ENCODE measurements around the gene AHCYL2. TPM values are rescaled to one million over a fixed set of nuclear protein-coding genes. Genes with fewer than 3 reads are reported as not detected.
"Not testable (repeated sequence)": the region's sequence is repeated elsewhere in the genome, so short reads cannot be mapped to it uniquely, and the experiment has no call there.

The AHCYL2 gene
- total and polyA plus RNA-seq, 2 donors (not counting 1 experiment from before 2014, with no cell fraction given) = 8.8 to 26.2 TPM

GRCh38 chr7:129213828-129214227 lies 11.0 kb upstream of the AHCYL2 start:
- WGBS (ENCODE audit: insufficient coverage) = 64% methylated on average over 15 of the region's 15 CpGs
- intact Hi-C loops (cut with micrococcal nuclease) = no loop called here
- Mint-ChIP-seq H3K27ac (no peak overlapping the region), H3K27me3 (peaks cover 4% of the 10 kb centered on the region), H3K4me3 (no peak overlapping the region), H3K9me3 (ENCODE audit: insufficient read depth) (no peaks in the 10 kb centered on the region), H3K4me1 (peaks cover 2% of the 10 kb centered on the region)
- H3K4me2 ChIP-seq (replicated peaks; ENCODE audit: low read depth, low read length, poor library complexity, severe bottlenecking) = no peak overlapping the region
- no peak overlapping the region for H2AFZ ChIP-seq (ENCODE audit: insufficient read depth, low read depth, low read length, poor library complexity, severe bottlenecking)
- no peaks in the 10 kb centered on the region for H3K36me3 ChIP-seq (replicated peaks in 1 of 2; ENCODE audit: control extremely low read depth in 1 of 2, control insufficient read depth in 1 of 2, extremely low read depth in 1 of 2, insufficient read depth in 2 of 2, low read length in 1 of 2)
- H3K4me1 ChIP-seq (ENCODE audit: control insufficient read depth in 2 of 2, insufficient read depth in 2 of 2, low read length in 2 of 2) = peaks cover 0 to 7% of the 10 kb centered on the region in 2 donors
- TF ChIP-seq CTCF (IDR thresholded peaks at IDR 0.05) (no peak), EZH2 (IDR thresholded peaks at IDR 0.05; ENCODE audit: borderline replicate concordance, insufficient read depth, low read depth, low read length, poor library complexity, severe bottlenecking) (no peak)
- DNase-seq (no peak), ATAC-seq (ENCODE audit: low read depth) (no peak)
- H3K9me3 ChIP-seq (ENCODE audit: control extremely low read depth in 1 of 3, control insufficient read depth in 2 of 3, insufficient read depth in 1 of 3, low read length in 2 of 3) = peaks cover 0 to 7% (median 0%) of the 10 kb centered on the region in 3 donors
- H3K79me2 ChIP-seq (ENCODE audit: control insufficient read depth, insufficient read depth, low read length) = peaks cover 3% of the 10 kb centered on the region
- POLR2A ChIA-PET = interaction anchor here (0.6 kb wide), 1 partner anchor 535 kb away, joined by 3 read pairs; no protein-coding TSS in a partner anchor
- no peak overlapping the region for H3K4me3 ChIP-seq (ENCODE audit: control extremely low read depth in 1 of 5, extremely low read depth in 1 of 5, insufficient read depth in 1 of 5, low read depth in 2 of 5, low read length in 4 of 5)
- H3K27ac ChIP-seq (ENCODE audit: low read length in 2 of 2) = no peak overlapping the region
- H3K9ac ChIP-seq (ENCODE audit: low read length) = no peak overlapping the region
- H4K20me1 ChIP-seq (ENCODE audit: control insufficient read depth, insufficient read depth, low read length, poor library complexity, severe bottlenecking) = no peaks in the 10 kb centered on the region
- H3K27me3 ChIP-seq (replicated peaks in 1 of 4; ENCODE audit: control extremely low read depth in 1 of 4, control insufficient read depth in 3 of 4, insufficient read depth in 4 of 4, low read length in 3 of 4) = no peaks in the 10 kb centered on the region
- CTCF ChIA-PET = interaction anchor here (0.6 to 6.8 kb wide), 14 partner anchors 14 to 304 kb away, joined by 3 to 62 read pairs (median 3); partner anchors contain the start of gene KCP

GRCh38 chr7:129215691-129216090 lies 9.1 kb upstream of the AHCYL2 start:
- POLR2A ChIA-PET = interaction anchor here (0.6 kb wide), 1 partner anchor 32 kb away, joined by 5 read pairs; no protein-coding TSS in a partner anchor
- CTCF ChIA-PET = interaction anchor here (0.8 to 1.0 kb wide), 2 partner anchors 81 to 124 kb away, joined by 3 read pairs; no protein-coding TSS in a partner anchor
- H3K27ac Mint-ChIP-seq = peak overlapping the region; percentile 24
- H3K9ac ChIP-seq (ENCODE audit: low read length); H2AFZ ChIP-seq (ENCODE audit: insufficient read depth, low read depth, low read length, poor library complexity, severe bottlenecking); H3K27me3 ChIP-seq (replicated peaks in 1 of 4; ENCODE audit: control extremely low read depth in 1 of 4, control insufficient read depth in 3 of 4, insufficient read depth in 4 of 4, low read length in 3 of 4); DNase-seq; H3K4me2 ChIP-seq (replicated peaks; ENCODE audit: low read depth, low read length, poor library complexity, severe bottlenecking); H3K4me3 Mint-ChIP-seq; H3K4me3 ChIP-seq (ENCODE audit: control extremely low read depth in 1 of 5, extremely low read depth in 1 of 5, insufficient read depth in 1 of 5, low read depth in 2 of 5, low read length in 4 of 5); H4K20me1 ChIP-seq (ENCODE audit: control insufficient read depth, insufficient read depth, low read length, poor library complexity, severe bottlenecking); H3K27me3 Mint-ChIP-seq; intact Hi-C loops (cut with micrococcal nuclease); ATAC-seq (ENCODE audit: low read depth); H3K9me3 ChIP-seq (ENCODE audit: control extremely low read depth in 1 of 3, control insufficient read depth in 2 of 3, insufficient read depth in 1 of 3, low read length in 2 of 3); H3K4me1 ChIP-seq (ENCODE audit: control insufficient read depth in 2 of 2, insufficient read depth in 2 of 2, low read length in 2 of 2); H3K9me3 Mint-ChIP-seq (ENCODE audit: insufficient read depth); H3K4me1 Mint-ChIP-seq; H3K79me2 ChIP-seq (ENCODE audit: control insufficient read depth, insufficient read depth, low read length); H3K36me3 ChIP-seq (replicated peaks in 1 of 2; ENCODE audit: control extremely low read depth in 1 of 2, control insufficient read depth in 1 of 2, extremely low read depth in 1 of 2, insufficient read depth in 2 of 2, low read length in 1 of 2); H3K27ac ChIP-seq (ENCODE audit: low read length in 2 of 2): not testable (repeated sequence)
- WGBS (ENCODE audit: insufficient coverage) = 100% methylated on average over 6 of the region's 15 CpGs

- H3K27ac ChIP-seq (ENCODE audit: low read length in 2 of 2); H3K4me1 Mint-ChIP-seq; H3K9me3 ChIP-seq (ENCODE audit: control extremely low read depth in 1 of 3, control insufficient read depth in 2 of 3, insufficient read depth in 1 of 3, low read length in 2 of 3); intact Hi-C loops (cut with micrococcal nuclease); ATAC-seq (ENCODE audit: low read depth); H3K79me2 ChIP-seq (ENCODE audit: control insufficient read depth, insufficient read depth, low read length); H3K36me3 ChIP-seq (replicated peaks in 1 of 2; ENCODE audit: control extremely low read depth in 1 of 2, control insufficient read depth in 1 of 2, extremely low read depth in 1 of 2, insufficient read depth in 2 of 2, low read length in 1 of 2); H3K27ac Mint-ChIP-seq; H4K20me1 ChIP-seq (ENCODE audit: control insufficient read depth, insufficient read depth, low read length, poor library complexity, severe bottlenecking); H3K4me2 ChIP-seq (replicated peaks; ENCODE audit: low read depth, low read length, poor library complexity, severe bottlenecking); H3K27me3 Mint-ChIP-seq; H3K27me3 ChIP-seq (replicated peaks in 1 of 4; ENCODE audit: control extremely low read depth in 1 of 4, control insufficient read depth in 3 of 4, insufficient read depth in 4 of 4, low read length in 3 of 4); H2AFZ ChIP-seq (ENCODE audit: insufficient read depth, low read depth, low read length, poor library complexity, severe bottlenecking); H3K9me3 Mint-ChIP-seq (ENCODE audit: insufficient read depth); H3K9ac ChIP-seq (ENCODE audit: low read length); H3K4me1 ChIP-seq (ENCODE audit: control insufficient read depth in 2 of 2, insufficient read depth in 2 of 2, low read length in 2 of 2); DNase-seq; H3K4me3 Mint-ChIP-seq; H3K4me3 ChIP-seq (ENCODE audit: control extremely low read depth in 1 of 5, extremely low read depth in 1 of 5, insufficient read depth in 1 of 5, low read depth in 2 of 5, low read length in 4 of 5): not testable (repeated sequence)
- CTCF ChIA-PET = interaction anchor here (0.8 to 8.5 kb wide), 4 partner anchors 56 to 124 kb away, joined by 3 to 265 read pairs (median 89); no protein-coding TSS in a partner anchor
- POLR2A ChIA-PET = interaction anchor here (0.6 kb wide), 1 partner anchor 33 kb away, joined by 5 read pairs; no protein-coding TSS in a partner anchor
- 97% methylated on average over 32 of the region's 34 CpGs for WGBS (ENCODE audit: insufficient coverage)
Observed at GRCh38 chr7:129216101-129216715, 8.6 kb upstream of the AHCYL2 start.

Data from B cell (primary cell).